Heart right ventricle (tissue), 16 donors: ENCODE data around the gene OSBPL3. TPM values are rescaled to one million over a fixed set of nuclear protein-coding genes. Genes with fewer than 3 reads are reported as not detected.

ENCODE experiments used
- ATAC-seq, 8 donors: fragments of 200-7000 bp; cut with Tn5 transposase; one replicate each; pipeline ENCODE4 v1.9.1; 2020; ENCODE audit warnings: mild to moderate bottlenecking in 8 of 8, moderate library complexity in 8 of 8, moderate number of reproducible peaks in 1 of 8
- DNase-seq, 2 donors: peaks; one replicate each; pipeline ENCODE4 v3.0.0-alpha.2; 2020
- H3K27ac ChIP-seq, 10 donors: fragments of 200-600 bp; sonication (generic) in 2 of 10; one replicate each; pipeline versions ENCODE4 v1.5.0 to v1.8.0; 2020 to 2022; ENCODE audit warnings: mild to moderate bottlenecking in 3 of 10
- H3K27me3 ChIP-seq, 7 donors: fragments of 200-600 bp; one replicate each; pipeline ENCODE4 v1.8.0; 2021 to 2022; ENCODE audit warnings: mild to moderate bottlenecking in 2 of 7
- H3K36me3 ChIP-seq, 9 donors: fragments of 200-600 bp; sonication (generic) in 1 of 9; one replicate each; pipeline versions ENCODE4 v1.5.0 to v1.8.0; 2020 to 2022; ENCODE audit warnings: mild to moderate bottlenecking in 2 of 9
- H3K4me1 ChIP-seq, 9 donors: fragments of 200-600 bp; sonication (generic) in 1 of 9; one replicate each; pipeline versions ENCODE4 v1.5.0 to v1.8.0; 2020 to 2022; ENCODE audit warnings: mild to moderate bottlenecking in 4 of 9
- H3K4me3 ChIP-seq, 10 donors: fragments of 200-600 bp; sonication (generic) in 2 of 10; one replicate each; pipeline versions ENCODE4 v1.5.0 to v1.8.0; 2020 to 2022; ENCODE audit warnings: mild to moderate bottlenecking in 7 of 10, moderate library complexity in 2 of 10
- H3K9me3 ChIP-seq, 11 donors: fragments of 200-600 bp in 10 of 11; sonication (generic) in 2 of 11; one replicate each; pipeline versions ENCODE4 v1.5.0 to v1.8.0; 2013 to 2022; ENCODE audit warnings: mild to moderate bottlenecking in 2 of 11, control low read depth in 1 of 11, moderate library complexity in 1 of 11
- WGBS, 2 donors: extraction: QIAGEN DNeasy Blood & Tissue Kit; methylation state at CpG; one replicate each; pipeline ENCODE4 v1.1.7; 2013; ENCODE audit warnings: inconsistent platforms in 1 of 2; 5-methylcytosine and 5-hydroxymethylcytosine counted together
- intact Hi-C, 10 donors: fragments of 100-400 bp; cut with DNase I; formaldehyde crosslinking; loops; one replicate each; pipeline versions ENCODE4 v1.11.1 to v1.14.2; 2022
- polyA plus RNA-seq, 2 donors: library from polyadenylated mRNA; stranded (reverse); fragments of 200-250 nt; gene quantifications; one replicate each; pipeline ENCODE4 v1.2.3, GENCODE V29; 2013
- total RNA-seq, 10 donors: library from RNA; stranded (reverse); fragmentation: NEBNext Ultra II Directional in 3 of 10; extraction: Animal tissue kit (Norgen Biotek cat#: 25700) in 3 of 10; gene quantifications; one replicate each; pipeline versions ENCODE4 v1.2.1 to v1.2.4, GENCODE V29; 2021 to 2023
- TF ChIP-seq, protein P1 (sequence below), 9 donors: fragments of 200-600 bp; sonication (generic) in 2 of 9; IDR thresholded peaks; one replicate each; pipeline versions ENCODE4 v1.5.0 to v1.8.0; 2021 to 2022; ENCODE audit warnings: antibody characterized with exemption in 9 of 9, mild to moderate bottlenecking in 5 of 9, moderate library complexity in 1 of 9
- donor health status: Arrhythmogenic right ventricular cardiomyopathy.
- donor health status: ischemic (EF 13 %, LVEDD 7.1; RV severe dilation, severe dysfunction).
- donor health status: healthy with polysubstance abuse.
- donor health status: DM: no; HTN: yes; CAD: no.
- donor health status: DM: no; HTN: no; CAD: no.
- donor health status: ischemic (EF 25% LVEDD 6.9; RV normal size, moderate dysfunction).
- donor health status: ischemic (EF 25% LVEDD 5.7; RV mildly dilated, moderate dysfunction).
- donor health status: healthy.
- donor health status: DM: yes; HTN: yes; CAD: no.
- donor health status: Ischemic cardiomyopathy.
- donor health status: ischemic (EF 35%, LVEDD 5.7; RV mildly dilated, moderate dysfunction).
- donor health status: nonischemic (EF 11% LVEDD 7.7; RV severe dilation, severe dysfunction).
- donor health status: DM: yes; HTN: yes; CAD: no.
- donor health status: PGD.
- donor health status: ischemic (EF 29% LVEDD 5.4; RV normal size, mild dysfunction).
- donor health status: nonischemic (EF 23%, LVEDD 6.1; RV moderate dilation, normal function).

The OSBPL3 gene
- total and polyA plus RNA-seq, 12 donors: 1.2 to 10.6 (median 3.5) TPM

DNA sequence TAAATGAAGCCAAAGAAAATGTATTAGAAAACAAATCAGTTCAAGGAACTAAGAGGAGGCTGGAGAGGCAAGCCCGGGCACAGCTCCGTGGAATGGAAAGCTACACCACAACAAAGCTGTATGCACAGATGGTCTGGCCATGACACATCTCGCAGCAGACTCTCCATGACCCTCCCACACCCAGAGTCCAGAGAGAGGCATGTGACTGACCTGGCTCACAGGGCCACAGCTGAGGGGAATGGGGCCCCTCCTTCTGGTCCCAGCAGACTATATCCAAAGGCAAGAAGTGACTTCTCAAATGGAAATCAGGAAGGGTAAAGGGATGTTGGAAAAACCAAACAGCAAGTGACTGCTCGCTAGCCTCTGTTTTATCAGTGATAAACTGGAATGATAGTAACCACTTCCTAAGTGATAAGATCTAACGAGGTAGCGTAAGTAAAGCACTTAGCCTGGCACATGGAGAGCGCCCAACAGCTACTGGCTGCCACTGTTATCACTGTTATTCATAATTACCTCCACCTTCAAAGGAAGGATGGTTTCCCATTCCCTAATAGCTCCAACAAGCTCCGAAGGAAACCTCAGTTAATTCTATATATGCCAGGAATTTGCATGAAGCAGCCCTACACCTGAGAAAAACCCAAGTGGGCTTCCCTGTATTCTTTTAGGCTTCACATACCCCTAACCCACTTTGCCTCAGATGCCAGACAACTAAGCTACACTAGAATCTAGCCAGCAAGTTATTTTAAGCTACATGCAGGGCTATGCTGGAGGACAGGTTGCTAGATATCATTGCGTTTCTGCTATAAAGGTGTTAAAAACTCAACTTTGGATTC lies 8.4 kb downstream of the OSBPL3 start:
- intact Hi-C loops: loop anchor here in 5 of 10 donors (10.0 kb wide), 3 partner anchors 67 to 157 kb away; no protein-coding TSS in a partner anchor
- Histone ChIP-seq H3K27ac (no peak overlapping the region), H3K9me3 (no peaks in the 10 kb centered on the region), H3K36me3 (no peaks in the 10 kb centered on the region), H3K4me1 (peaks cover 0 to 37% (median 0%) of the 10 kb centered on the region in 9 donors), H3K4me3 (no peak overlapping the region), H3K27me3 (no peaks in the 10 kb centered on the region)
- peak in 2 of 8 donors; percentile 53 to 62 for ATAC-seq
- DNase-seq: no peak
- 64 to 68% methylated on average over 9 of the region's 9 CpGs for WGBS, 2 donors
- TF ChIP-seq, protein P1, sequence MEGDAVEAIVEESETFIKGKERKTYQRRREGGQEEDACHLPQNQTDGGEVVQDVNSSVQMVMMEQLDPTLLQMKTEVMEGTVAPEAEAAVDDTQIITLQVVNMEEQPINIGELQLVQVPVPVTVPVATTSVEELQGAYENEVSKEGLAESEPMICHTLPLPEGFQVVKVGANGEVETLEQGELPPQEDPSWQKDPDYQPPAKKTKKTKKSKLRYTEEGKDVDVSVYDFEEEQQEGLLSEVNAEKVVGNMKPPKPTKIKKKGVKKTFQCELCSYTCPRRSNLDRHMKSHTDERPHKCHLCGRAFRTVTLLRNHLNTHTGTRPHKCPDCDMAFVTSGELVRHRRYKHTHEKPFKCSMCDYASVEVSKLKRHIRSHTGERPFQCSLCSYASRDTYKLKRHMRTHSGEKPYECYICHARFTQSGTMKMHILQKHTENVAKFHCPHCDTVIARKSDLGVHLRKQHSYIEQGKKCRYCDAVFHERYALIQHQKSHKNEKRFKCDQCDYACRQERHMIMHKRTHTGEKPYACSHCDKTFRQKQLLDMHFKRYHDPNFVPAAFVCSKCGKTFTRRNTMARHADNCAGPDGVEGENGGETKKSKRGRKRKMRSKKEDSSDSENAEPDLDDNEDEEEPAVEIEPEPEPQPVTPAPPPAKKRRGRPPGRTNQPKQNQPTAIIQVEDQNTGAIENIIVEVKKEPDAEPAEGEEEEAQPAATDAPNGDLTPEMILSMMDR (IDR thresholded peaks at IDR 0.05): no peak

DNA sequence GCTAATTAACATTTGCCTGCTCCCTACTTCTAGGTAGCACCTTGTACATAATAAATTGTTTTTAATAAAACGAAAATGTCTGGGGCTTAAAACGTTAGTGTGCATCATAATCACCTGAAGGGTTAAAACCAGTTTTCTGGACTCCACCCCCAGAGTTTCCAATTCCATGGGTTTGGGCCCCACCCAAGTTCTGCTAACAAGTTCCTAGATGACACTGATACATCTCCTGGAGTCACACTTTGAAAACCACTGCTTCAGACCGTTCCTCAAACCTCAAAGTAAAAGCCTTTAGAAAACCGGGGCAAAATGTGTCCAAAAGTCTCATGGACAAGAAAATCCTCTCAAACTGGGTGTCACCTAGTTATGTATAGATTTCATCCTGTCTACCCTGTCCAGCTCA lies 9.3 kb downstream of the OSBPL3 start:
- intact Hi-C loops: loop anchor here in 5 of 10 donors (10.0 kb wide), 3 partner anchors 66 to 156 kb away; no protein-coding TSS in a partner anchor
- H3K36me3 ChIP-seq: no peaks in the 10 kb centered on the region
- H3K4me1 ChIP-seq: peaks cover 0 to 38% (median 0%) of the 10 kb centered on the region in 9 donors
- H3K27me3 ChIP-seq: no peaks in the 10 kb centered on the region
- WGBS, 2 donors: 84 to 86% methylated on average over 4 of the region's 4 CpGs
- DNase-seq: no peak
- TF ChIP-seq, protein P1 (IDR thresholded peaks at IDR 0.05): no peak
- H3K27ac ChIP-seq: no peak overlapping the region
- H3K4me3 ChIP-seq: no peak overlapping the region
- no peak for ATAC-seq
- no peaks in the 10 kb centered on the region for H3K9me3 ChIP-seq

DNA sequence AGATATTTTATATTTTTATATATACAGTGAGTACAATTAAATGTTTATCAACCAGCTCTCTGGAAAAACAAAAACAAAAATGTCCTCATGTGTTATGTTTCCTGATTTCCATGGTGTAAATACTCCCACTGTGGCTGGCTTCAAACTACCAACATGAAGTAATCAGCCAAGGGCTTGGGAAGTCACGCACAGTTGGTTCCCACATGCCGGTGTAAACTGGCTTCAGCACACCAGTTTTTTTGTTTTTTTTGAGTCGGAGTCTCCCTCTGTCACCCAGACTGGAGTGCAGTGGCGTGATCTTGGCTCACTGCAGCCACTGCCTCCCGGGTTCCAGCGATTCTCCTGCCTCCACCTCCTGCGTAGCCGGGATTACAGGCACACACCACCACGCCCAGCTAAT lies 11.8 kb downstream of the OSBPL3 start:
- H3K4me1 ChIP-seq: peaks cover 0 to 57% (median 0%) of the 10 kb centered on the region in 9 donors
- no peaks in the 10 kb centered on the region for H3K9me3 ChIP-seq
- intact Hi-C loops: no loop called here
- no peaks in the 10 kb centered on the region for H3K36me3 ChIP-seq
- DNase-seq (no peak), ATAC-seq (no peak)
- 87 to 88% methylated on average over 9 of the region's 9 CpGs for WGBS, 2 donors
- H3K27me3 ChIP-seq: no peaks in the 10 kb centered on the region
- H3K4me3 ChIP-seq: no peak overlapping the region
- no peak overlapping the region for H3K27ac ChIP-seq
- TF ChIP-seq, protein P1 (IDR thresholded peaks at IDR 0.05): no peak

DNA sequence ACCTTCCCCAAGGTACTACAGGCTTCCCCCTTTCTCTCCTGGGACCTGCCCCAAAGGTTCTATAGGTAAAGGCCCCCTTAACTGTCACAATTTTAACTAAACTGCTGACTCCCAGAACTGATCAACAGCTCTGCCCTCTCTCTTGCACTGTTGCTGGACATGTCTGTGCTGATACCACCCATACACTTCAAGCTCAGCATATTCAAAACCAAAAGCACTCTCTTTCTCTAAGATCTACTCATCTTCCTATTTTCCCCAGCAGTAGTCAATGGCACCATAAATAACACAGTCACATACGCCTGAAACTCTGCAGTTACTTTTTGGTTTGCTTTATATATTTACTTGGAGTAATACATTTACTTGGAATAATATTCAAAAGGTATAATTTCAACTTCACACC lies 12.3 kb downstream of the OSBPL3 start:
- WGBS, 2 donors: 73 to 83% methylated on average over 1 of the region's 1 CpG
- H3K27ac ChIP-seq: no peak overlapping the region
- no peak for ATAC-seq
- peaks cover 0 to 62% (median 0%) of the 10 kb centered on the region in 9 donors for H3K4me1 ChIP-seq
- TF ChIP-seq, protein P1 (IDR thresholded peaks at IDR 0.05): no peak
- H3K27me3 ChIP-seq: no peaks in the 10 kb centered on the region
- no peaks in the 10 kb centered on the region for H3K36me3 ChIP-seq
- H3K9me3 ChIP-seq: no peaks in the 10 kb centered on the region
- H3K4me3 ChIP-seq: no peak overlapping the region
- intact Hi-C loops: no loop called here
- no peak for DNase-seq
